ENCODE results near the gene TRABD2B.

The TRABD2B gene

GRCh38 chr1:47906527-47907176 lies 90.5 kb downstream of the TRABD2B start:
- no peak overlapping the region for H3K27ac ChIP-seq
- TF ChIP-seq ZFX (IDR thresholded peaks at IDR 0.05) (no peak), CTCF (conservative IDR thresholded peaks at IDR 0.05) (no peak)

GRCh38 chr1:47906009-47906432 lies 91.2 kb downstream of the TRABD2B start:
- no peak for TF ChIP-seq ZFX (IDR thresholded peaks at IDR 0.05)
- no peak for TF ChIP-seq CTCF (conservative IDR thresholded peaks at IDR 0.05)
- H3K27ac ChIP-seq: no peak overlapping the region

- TF ChIP-seq CTCF (conservative IDR thresholded peaks at IDR 0.05): no peak
- TF ChIP-seq ZFX (IDR thresholded peaks at IDR 0.05): no peak
- H3K27ac ChIP-seq: no peak overlapping the region
Measured at GRCh38 chr1:47903723-47904122, 93.5 kb downstream of the TRABD2B start.

- TF ChIP-seq CTCF (conservative IDR thresholded peaks at IDR 0.05) (no peak), ZFX (IDR thresholded peaks at IDR 0.05) (no peak)
- H3K27ac ChIP-seq: no peak overlapping the region
Measured at GRCh38 chr1:47901001-47901575, 96.1 kb downstream of the TRABD2B start.

- H3K27ac ChIP-seq: no peak overlapping the region
- no peak for TF ChIP-seq ZFX (IDR thresholded peaks at IDR 0.05)
- TF ChIP-seq CTCF (conservative IDR thresholded peaks at IDR 0.05): no peak
Measured at GRCh38 chr1:47898133-47898845, 98.9 kb downstream of the TRABD2B start.

GRCh38 chr1:47895279-47896125 lies 101.7 kb downstream of the TRABD2B start:
- TF ChIP-seq CTCF (conservative IDR thresholded peaks at IDR 0.05) (no peak), ZFX (IDR thresholded peaks at IDR 0.05) (no peak)
- H3K27ac ChIP-seq: no peak overlapping the region

All from C4-2B (cell line).